Measurements from ENCODE around the gene PRMT1. TPM values are rescaled to one million over a fixed set of nuclear protein-coding genes. Genes with fewer than 3 reads are reported as not detected.

The PRMT1 gene
- total and polyA plus RNA-seq, 2 of the 13 experiments (the other 11 are each of a cell fraction or from before 2014, with no cell fraction given): 324 to 374 TPM

GRCh38 chr19:49676136-49676783 lies 811 bp upstream of the PRMT1 start:
- BruUV-seq (replicated peaks): TSS peak; percentile 71
- in situ Hi-C loops (cut with HindIII; ENCODE audit: extremely low pct_ligation_motif_present, low pct_unique_long_range_greater_than_20kb): loop anchor here (10.0 kb wide), 1 partner anchor 81 kb away; the partner anchor contains the start of gene PRR12
- no peak for FAIRE-seq
- TF ChIP-seq AKNA (CRISPR knock-in tag; IDR thresholded peaks at IDR 0.05; ENCODE audit: borderline replicate concordance): no peak
- TF ChIP-seq ZNF138 (CRISPR knock-in tag; IDR thresholded peaks at IDR 0.05; ENCODE audit: low read depth): no peak
- peak; percentile 9; the same call in 1 of the 2 replicates for TF ChIP-seq PAXIP1 (CRISPR knock-in tag; conservative IDR thresholded peaks at IDR 0.05)
- no peak for TF ChIP-seq THRA (CRISPR knock-in tag; IDR thresholded peaks at IDR 0.05; ENCODE audit: borderline replicate concordance)
- peak; percentile 53 for TF ChIP-seq PHF8 (CRISPR knock-in tag; IDR thresholded peaks at IDR 0.05)
- no peak for TF ChIP-seq ZNF75D (CRISPR knock-in tag; IDR thresholded peaks at IDR 0.05; ENCODE audit: borderline replicate concordance)
- TF ChIP-seq SALL2 (CRISPR knock-in tag; IDR thresholded peaks at IDR 0.05): no peak
- peak; percentile 99 for TF ChIP-seq CHD4 (IDR thresholded peaks at IDR 0.05; ENCODE audit: borderline replicate concordance, low read length)
- TF ChIP-seq IKZF5 (CRISPR knock-in tag; IDR thresholded peaks at IDR 0.05): no peak

More at GRCh38 chr19:49676136-49676783, 811 bp upstream of the PRMT1 start:
- Histone ChIP-seq H3K4me1 (ENCODE audit: insufficient read depth, low read length) (peaks cover 47% of the 10 kb centered on the region), H3K9me3 (ENCODE audit: low read length) (no peaks in the 10 kb centered on the region), H3K27ac (ENCODE audit: extremely low read length, insufficient read depth, low read length) (peak overlapping the region; percentile 95), H4K20me1 (ENCODE audit: insufficient read depth, low read length) (peaks cover 32% of the 10 kb centered on the region), H3K27me3 (ENCODE audit: control insufficient read depth in 1 of 2, insufficient read depth in 2 of 2, low read length in 2 of 2) (no peaks in the 10 kb centered on the region; a peak in 1 of 5 replicates), H3K79me2 (ENCODE audit: insufficient read depth, low read length) (peaks cover 37% of the 10 kb centered on the region), H3K4me3 (replicated peaks in 1 of 3; ENCODE audit: insufficient read depth in 1 of 3, low read depth in 2 of 3, low read length in 3 of 3) (peak overlapping the region; percentile 35 to 99 (median 51); a peak in 5 of 6 replicates), H3K36me3 (replicated peaks in 1 of 2; ENCODE audit: control insufficient read depth in 1 of 2, insufficient read depth in 2 of 2, low read length in 2 of 2) (peaks cover 0 to 8% of the 10 kb centered on the region in 2 experiments; a peak in 3 of 5 replicates), H3K4me2 (ENCODE audit: low read depth, low read length) (peak overlapping the region; percentile 77), H2AFZ (ENCODE audit: low read length) (peak overlapping the region; percentile 97), H3K9ac (ENCODE audit: insufficient read depth, low read depth, low read length) (peak overlapping the region; percentile 95)
- ATAC-seq (0 out of 3 replicates have a peak, but pooled peaks have one; percentile 4), DNase-seq (ENCODE audit: low spot score) (peak; percentile 80)
- WGBS (ENCODE audit: low lambda C conversion rate): 36% methylated on average over 27 of the region's 27 CpGs
- POLR2A ChIA-PET: interaction anchor here (0.6 to 3.8 kb wide), 35 partner anchors 9 to 683 kb away, joined by 3 to 77 read pairs (median 4); partner anchors contain the start of genes ADM5, AKT1S1, AP2A1 and BCL2L12
- CTCF ChIA-PET (ENCODE audit: low intra/inter-chr PET ratio, low total read pairs): interaction anchor here (0.6 kb wide), 1 partner anchor 33 kb away, joined by 3 read pairs; no protein-coding TSS in a partner anchor
- intact Hi-C loops (cut with micrococcal nuclease; ENCODE audit: unreplicated experiment): loop anchor here (2.0 to 5.0 kb wide), 2 partner anchors 34 to 95 kb away; partner anchors contain the start of genes NOSIP, PRRG2, RRAS and SCAF1

Data from HepG2 (cell line).